Fibroblast of pulmonary artery (primary cell): ENCODE data around the gene ENGASE.

Experiments
- DNase-seq: peaks from one replicate; pipeline ENCODE4 v3.0.0-alpha.2; 2010; ENCODE audit warnings: low read depth
- H3K4me3 ChIP-seq: replicated peaks from 2 replicates; pipeline ENCODE4 v1.5.1; 2011; ENCODE audit warnings: low read depth, mild to moderate bottlenecking, control low read depth, low read length, moderate library complexity
- CTCF ChIP-seq: IDR thresholded peaks from 2 replicates; pipeline ENCODE4 v1.5.1; 2011; ENCODE audit warnings: mild to moderate bottlenecking, control low read depth, low read length, inconsistent platforms; ENCODE audit errors: missing control alignments

Gene ENGASE

GRCh38 chr17:79054200-79054960, 20.2 kb upstream of the ENGASE start:
- no peak for DNase-seq
- no peak for TF ChIP-seq CTCF
- H3K4me3 ChIP-seq: no peak overlapping the region

GRCh38 chr17:79055197-79055596, 19.4 kb upstream of the ENGASE start:
- no peak for TF ChIP-seq CTCF
- no peak overlapping the region for H3K4me3 ChIP-seq
- DNase-seq: no peak

GRCh38 chr17:79057737-79058385, 16.8 kb upstream of the ENGASE start:
- DNase-seq: no peak
- TF ChIP-seq CTCF: no peak

GRCh38 chr17:79062691-79063090, 11.9 kb upstream of the ENGASE start:
- H3K4me3 ChIP-seq: no peak overlapping the region
- no peak for DNase-seq
- TF ChIP-seq CTCF: no peak

More at GRCh38 chr17:79057737-79058385, 16.8 kb upstream of the ENGASE start:
- no peak overlapping the region for H3K4me3 ChIP-seq

- H3K4me3 ChIP-seq: no peak overlapping the region
- DNase-seq: no peak
- no peak for TF ChIP-seq CTCF
These were observed 10.6 kb upstream of the ENGASE start for GRCh38 chr17:79064026-79064425.

- peak; percentile 65 for TF ChIP-seq CTCF
- peak; percentile 65 for DNase-seq
These were observed 9.4 kb upstream of the ENGASE start for GRCh38 chr17:79065105-79065670.

More at GRCh38 chr17:79065105-79065670, 9.4 kb upstream of the ENGASE start:
- no peak overlapping the region for H3K4me3 ChIP-seq
